ENCODE results near the gene SOCS1. TPM values are rescaled to one million over a fixed set of nuclear protein-coding genes. Genes with fewer than 3 reads are reported as not detected.

The SOCS1 gene
- total and polyA plus RNA-seq, 3 donors from 2014 or later = 3.6 to 16.8 (median 10.7) TPM

DNA sequence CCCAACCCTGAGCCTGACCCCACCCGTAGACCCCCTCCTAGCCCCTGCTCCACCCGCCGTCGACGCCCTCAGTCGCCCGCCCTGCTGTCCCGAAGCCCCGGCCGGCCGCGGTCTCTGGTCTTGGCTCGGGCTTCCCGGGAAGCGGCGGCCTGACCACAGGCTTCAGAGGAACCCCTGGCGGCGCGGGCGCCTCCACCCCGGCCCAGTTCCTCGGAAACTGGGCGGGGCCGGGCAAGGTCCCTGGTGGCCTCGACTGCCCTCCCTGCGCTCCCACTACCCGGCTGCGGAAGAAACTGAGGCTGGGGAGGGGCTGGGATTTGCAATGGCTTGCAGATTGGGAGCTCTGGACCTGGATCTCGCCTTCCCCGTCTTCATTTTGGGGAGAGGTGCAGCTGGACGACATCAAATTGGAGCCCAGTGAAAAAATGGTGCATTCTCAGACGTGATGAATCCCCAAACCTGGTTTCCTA lies 692 bp upstream of the SOCS1 start:
- no peaks in the 10 kb centered on the region for H3K36me3 ChIP-seq (ENCODE audit: low read depth, missing control alignments)
- peaks cover 18% of the 10 kb centered on the region for H3K4me1 ChIP-seq
- peak; percentile 49 for DNase-seq
- WGBS, 2 donors = 1% methylated on average over 32 of the region's 32 CpGs; no CpG with 5 or more reads in 1 of the 2 donors
- no peaks in the 10 kb centered on the region for H3K9me3 ChIP-seq
- H3K27me3 ChIP-seq = no peaks in the 10 kb centered on the region
- H3K4me3 ChIP-seq = peak overlapping the region; percentile 70 to 77
- H3K27ac ChIP-seq = peak overlapping the region; percentile 84 to 97
- intact Hi-C loops (cut with DNase I; ENCODE audit: low total_unique reads) = loop anchor here (5.0 kb wide), 1 partner anchor 284 kb away; no protein-coding TSS in a partner anchor
- no peak for TF ChIP-seq POLR2A (IDR thresholded peaks at IDR 0.05)
- no peak for TF ChIP-seq CTCF (IDR thresholded peaks at IDR 0.05)

GRCh38 chr16:11254913-11255736 lies 879 bp downstream of the SOCS1 start:
- H3K36me3 ChIP-seq (ENCODE audit: low read depth, missing control alignments) = no peaks in the 10 kb centered on the region
- peak overlapping the region; percentile 70 to 77 for H3K4me3 ChIP-seq
- peak overlapping the region; percentile 70 to 97 for H3K27ac ChIP-seq
- H3K9me3 ChIP-seq = no peaks in the 10 kb centered on the region
- no peaks in the 10 kb centered on the region for H3K27me3 ChIP-seq
- peak; percentile 53 for DNase-seq
- intact Hi-C loops (cut with DNase I; ENCODE audit: low total_unique reads) = loop anchor here (5.0 kb wide), 1 partner anchor 283 kb away; no protein-coding TSS in a partner anchor
- WGBS, 2 donors = 3 to 8% methylated on average over 16 to 89 of the region's 105 CpGs
- H3K4me1 ChIP-seq = peaks cover 18% of the 10 kb centered on the region
- TF ChIP-seq CTCF (IDR thresholded peaks at IDR 0.05) (peak in 2 of 3 experiments; percentile 8 to 16), POLR2A (IDR thresholded peaks at IDR 0.05) (no peak)

- 30 to 37% methylated on average over 28 to 29 of the region's 29 CpGs for WGBS, 2 donors
Measured at GRCh38 chr16:11253995-11254912, 1.8 kb downstream of the SOCS1 start.

More at GRCh38 chr16:11253995-11254912, 1.8 kb downstream of the SOCS1 start:
- Histone ChIP-seq H3K36me3 (ENCODE audit: low read depth, missing control alignments) (no peaks in the 10 kb centered on the region), H3K9me3 (no peaks in the 10 kb centered on the region), H3K27me3 (no peaks in the 10 kb centered on the region), H3K27ac (peak overlapping the region; percentile 19 to 97), H3K4me1 (peaks cover 16% of the 10 kb centered on the region), H3K4me3 (peak overlapping the region; percentile 70 to 77)
- DNase-seq = no peak
- no peak for TF ChIP-seq POLR2A (IDR thresholded peaks at IDR 0.05)
- no peak for TF ChIP-seq CTCF (IDR thresholded peaks at IDR 0.05)
- intact Hi-C loops (cut with DNase I; ENCODE audit: low total_unique reads) = no loop called here
